ENCODE results near the gene PLCB3.
"Not testable (repeated sequence)": the region's sequence is repeated elsewhere in the genome, so short reads cannot be mapped to it uniquely, and the experiment has no call there.

PLCB3 gene

DNA sequence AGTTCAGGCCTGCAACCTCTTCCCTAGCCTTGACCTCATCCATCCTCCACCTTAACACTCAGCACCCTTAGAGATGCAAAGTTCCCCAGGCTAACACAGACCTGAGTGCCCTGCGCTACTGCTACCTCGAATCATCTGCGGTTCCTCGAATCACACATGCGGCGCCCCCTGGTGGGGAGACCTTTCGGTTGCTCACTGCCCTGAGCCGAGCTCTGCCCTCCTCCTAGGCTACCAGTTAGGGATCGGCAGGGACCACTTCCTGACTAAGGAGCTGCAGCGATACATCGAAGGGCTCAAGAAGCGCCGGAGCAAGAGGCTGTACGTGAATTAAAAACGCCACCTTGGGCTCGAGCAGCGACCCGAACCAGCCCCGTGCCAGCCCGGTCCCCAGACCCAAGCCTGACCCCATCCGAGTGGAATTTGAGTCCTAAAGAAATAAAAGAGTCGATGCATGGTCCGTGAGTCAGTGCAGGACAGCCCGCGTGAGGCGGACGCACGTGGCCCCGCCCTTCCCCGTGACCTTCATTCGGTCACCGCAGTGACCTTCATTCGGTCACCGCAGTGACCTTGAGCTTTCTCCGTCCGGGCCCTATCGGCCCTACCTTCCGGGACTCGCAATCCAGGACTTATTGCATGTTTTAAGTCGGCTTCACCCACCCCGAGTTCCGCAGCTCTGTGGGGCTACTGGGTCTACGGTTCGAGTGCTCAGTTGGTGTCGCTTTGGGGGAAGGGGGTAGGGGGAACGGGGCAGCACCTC is 53.2 kb downstream of the PLCB3 start:
- DNase-seq (ENCODE audit: low spot score) = peak; percentile 80

DNA sequence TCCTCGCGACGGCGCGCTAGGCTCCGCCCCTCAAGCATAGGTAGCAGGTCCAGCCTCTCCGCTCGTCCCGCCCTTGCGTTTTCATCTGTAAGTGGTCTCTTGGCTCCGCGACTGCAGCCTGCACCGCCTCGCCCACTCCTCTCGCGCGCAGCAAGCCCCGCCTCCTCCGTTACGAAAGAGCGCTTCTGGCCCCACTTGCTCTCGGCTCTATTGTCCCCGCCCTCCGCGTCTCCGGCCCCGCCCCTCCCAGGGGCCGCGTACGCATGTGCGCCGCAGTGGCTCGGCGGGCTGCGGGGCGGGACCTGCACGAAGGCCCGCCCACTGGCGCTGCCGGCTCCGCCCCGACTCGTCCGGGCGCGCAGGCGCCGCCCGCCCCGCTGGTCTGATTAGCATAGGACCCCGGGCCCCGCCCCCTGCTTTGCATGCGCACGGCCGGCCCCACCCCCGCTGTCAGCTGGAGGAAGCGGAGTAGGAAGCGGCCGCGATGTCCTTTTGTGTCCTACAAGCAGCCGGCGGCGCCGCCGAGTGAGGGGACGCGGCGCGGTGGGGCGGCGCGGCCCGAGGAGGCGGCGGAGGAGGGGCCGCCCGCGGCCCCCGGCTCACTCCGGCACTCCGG is 53.9 kb downstream of the PLCB3 start, which contains the start of gene ESRRA:
TSS of gene ESRRA (plus strand) at position 450 of the 616 bp plus-strand sequence. CDS start 1,656 bp downstream, outside the sequence.
- peak; percentile 85 for DNase-seq (ENCODE audit: low spot score)

DNA sequence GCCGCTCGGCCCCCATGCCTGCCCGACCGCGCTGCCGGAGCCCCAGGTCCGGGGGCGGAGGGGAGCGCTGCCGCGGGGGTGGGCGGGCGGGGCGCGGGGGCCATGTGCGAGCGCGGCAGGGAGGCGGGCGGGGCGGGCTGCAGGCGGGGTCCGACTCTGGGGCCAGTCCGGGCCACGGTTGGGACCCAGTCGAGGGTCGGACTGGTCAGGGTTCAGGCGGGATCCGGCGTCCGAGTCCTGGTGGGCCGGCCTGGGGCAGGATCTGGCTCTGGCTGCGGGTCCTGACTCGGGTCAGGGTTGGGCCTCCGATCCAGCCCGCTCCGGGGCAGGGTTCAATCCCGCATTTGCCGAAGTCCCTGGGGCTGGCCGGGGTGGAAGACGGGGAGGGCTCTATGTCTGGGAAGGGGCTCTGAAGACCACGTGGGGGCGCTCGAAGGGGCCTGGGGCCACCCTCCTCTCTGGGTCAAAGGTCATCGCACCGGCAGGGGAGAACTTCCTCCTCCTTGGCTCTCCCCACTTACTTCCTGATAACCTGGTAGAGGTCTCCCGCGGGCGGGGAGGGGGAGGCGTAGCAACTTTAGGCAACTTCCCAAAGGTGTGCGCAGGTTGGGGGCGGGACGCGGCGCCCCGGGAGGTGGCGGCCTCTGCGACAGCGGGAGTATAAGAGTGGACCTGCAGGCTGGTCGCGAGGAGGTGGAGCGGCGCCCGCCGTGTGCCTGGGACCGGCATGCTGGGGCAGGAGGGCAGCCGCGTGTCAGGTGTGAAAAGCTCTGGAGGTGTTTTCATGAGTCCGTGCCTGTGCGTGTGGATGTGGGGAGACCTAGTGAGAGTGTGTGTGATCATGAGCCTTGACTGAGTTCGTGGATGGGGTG is 54.6 kb downstream of the PLCB3 start:
- DNase-seq (ENCODE audit: low spot score) = peak; percentile 58

DNA sequence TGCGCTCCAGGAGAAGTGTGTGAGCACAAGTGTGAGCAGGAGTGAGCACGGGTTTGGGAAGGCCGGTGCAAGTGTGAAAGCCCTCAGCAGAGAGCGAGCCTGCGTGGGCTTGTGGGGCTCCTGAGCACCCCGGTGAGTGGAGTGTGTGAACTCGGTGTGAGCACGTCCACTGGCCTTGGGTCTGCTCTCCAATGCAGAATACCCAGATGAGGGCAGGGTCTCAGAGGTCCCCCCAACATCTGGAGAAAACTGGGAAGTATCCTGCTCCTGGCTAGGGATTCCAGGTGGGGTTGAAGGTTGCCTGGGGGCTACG is 55.2 kb downstream of the PLCB3 start:
- DNase-seq (ENCODE audit: low spot score) = no peak

DNA sequence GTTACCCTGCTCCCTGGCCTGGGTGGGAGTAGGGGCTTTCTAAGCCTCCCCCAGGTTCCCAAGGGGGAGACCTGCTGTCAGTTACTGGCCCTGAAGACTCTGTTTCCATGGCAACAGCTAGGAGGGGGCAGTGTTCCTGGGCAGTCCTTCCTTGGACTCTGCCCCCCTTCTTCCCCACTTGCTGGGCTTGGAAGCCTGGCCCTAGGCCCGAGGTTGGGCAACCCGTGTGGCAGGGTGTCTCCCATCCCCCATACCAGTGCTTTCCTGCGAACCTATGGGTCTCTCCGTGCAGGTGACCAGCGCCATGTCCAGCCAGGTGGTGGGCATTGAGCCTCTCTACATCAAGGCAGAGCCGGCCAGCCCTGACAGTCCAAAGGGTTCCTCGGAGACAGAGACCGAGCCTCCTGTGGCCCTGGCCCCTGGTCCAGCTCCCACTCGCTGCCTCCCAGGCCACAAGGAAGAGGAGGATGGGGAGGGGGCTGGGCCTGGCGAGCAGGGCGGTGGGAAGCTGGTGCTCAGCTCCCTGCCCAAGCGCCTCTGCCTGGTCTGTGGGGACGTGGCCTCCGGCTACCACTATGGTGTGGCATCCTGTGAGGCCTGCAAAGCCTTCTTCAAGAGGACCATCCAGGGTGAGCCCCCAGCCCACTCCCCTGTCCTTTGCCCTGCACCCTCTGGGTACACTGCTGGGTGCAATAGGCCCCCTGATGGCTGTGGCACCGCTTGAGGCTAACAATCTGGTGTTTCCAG is 55.7 kb downstream of the PLCB3 start:
- DNase-seq (ENCODE audit: low spot score) = no peak

DNA sequence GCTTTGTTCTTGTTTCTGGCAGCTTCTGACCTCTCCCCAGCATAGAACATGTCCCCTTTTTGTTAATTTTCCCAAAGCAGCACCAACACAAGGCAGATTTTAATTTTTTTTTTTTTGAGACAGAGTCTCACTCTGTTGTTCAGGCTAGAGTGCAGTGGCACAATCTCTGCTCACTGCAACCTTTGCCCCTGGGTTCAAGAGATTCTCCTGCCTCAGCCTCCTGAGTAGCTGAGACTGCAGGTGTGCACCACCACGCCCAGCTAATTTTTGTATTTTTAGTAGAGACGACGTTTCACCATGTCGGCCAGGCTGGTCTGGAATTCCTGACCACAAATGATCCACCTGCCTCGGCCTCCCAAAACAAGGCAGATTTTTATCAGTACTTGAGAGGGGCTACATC is 56.5 kb downstream of the PLCB3 start:
- DNase-seq (ENCODE audit: low spot score) = not testable (repeated sequence)

DNA sequence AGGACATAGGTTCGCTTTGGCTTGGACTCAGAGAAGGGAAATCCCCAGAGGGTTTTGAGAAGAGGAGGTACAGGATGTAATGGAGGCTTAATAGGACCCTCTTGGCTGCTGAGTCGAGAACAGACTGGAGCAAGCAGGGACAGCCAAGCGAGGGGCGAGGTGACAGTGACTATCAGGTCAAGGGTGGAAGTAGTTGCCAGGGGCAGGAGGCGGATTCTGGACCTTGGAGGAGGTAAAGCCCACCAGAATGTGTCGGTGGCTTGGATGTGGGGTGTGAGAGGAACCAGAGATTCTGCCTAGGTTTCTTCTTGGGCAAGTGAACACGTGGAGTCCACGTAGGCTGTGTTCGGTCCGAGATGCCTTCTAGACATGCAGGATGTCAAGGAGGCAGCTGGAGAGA is 61.6 kb downstream of the PLCB3 start:
- no peak for DNase-seq (ENCODE audit: low spot score)

DNA sequence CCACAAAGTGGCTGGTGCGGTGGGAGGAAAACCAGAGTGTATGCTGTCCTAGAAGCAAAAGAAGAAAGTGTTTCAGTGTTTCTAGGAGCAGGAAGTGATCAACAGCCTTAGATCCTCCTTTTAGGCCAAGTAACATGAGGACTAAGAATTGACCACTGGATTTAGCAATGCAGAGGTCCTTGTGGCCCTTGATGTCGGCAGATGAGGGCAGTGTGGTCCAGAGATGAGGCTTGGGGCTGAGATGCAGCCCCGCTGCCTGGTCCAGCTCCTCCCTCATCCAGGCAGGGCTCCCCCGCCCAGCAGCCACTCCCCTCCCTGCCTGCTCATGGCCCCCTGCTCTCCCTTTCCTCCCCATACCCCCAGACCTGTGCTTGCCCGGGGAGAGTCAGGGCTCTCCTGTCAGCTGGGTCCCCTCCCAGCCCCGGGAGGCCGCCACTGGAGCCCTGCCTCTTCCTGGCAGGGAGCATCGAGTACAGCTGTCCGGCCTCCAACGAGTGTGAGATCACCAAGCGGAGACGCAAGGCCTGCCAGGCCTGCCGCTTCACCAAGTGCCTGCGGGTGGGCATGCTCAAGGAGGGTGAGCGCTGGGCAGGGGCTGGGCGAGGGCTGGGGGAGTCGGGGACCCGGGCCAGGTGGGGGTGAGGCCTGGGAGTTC is 62.3 kb downstream of the PLCB3 start:
- DNase-seq (ENCODE audit: low spot score) = no peak

DNA sequence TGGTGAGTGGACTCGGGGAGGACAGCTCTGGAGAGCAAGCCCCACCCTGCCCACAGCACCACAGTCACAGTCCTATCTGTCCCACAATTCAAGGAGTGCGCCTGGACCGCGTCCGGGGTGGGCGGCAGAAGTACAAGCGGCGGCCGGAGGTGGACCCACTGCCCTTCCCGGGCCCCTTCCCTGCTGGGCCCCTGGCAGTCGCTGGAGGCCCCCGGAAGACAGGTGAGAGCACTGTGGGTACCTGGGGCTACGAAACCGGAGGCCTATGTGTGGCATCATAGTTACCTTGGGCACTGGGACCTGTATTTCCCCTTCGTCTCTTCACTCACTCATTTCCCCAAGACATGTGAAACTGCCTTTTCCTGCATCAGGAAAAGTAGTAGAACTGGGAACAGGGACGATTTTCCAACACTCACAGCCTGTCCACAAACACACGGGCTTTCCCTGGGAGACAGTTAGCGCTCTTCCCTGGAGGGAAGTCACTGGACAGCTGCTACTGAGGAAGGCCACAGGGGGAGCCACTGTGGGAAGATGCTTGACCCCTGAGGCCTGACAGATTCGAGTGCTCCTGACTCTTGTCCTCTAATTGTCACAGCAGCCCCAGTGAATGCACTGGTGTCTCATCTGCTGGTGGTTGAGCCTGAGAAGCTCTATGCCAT is 62.9 kb downstream of the PLCB3 start:
- no peak for DNase-seq (ENCODE audit: low spot score)

DNA sequence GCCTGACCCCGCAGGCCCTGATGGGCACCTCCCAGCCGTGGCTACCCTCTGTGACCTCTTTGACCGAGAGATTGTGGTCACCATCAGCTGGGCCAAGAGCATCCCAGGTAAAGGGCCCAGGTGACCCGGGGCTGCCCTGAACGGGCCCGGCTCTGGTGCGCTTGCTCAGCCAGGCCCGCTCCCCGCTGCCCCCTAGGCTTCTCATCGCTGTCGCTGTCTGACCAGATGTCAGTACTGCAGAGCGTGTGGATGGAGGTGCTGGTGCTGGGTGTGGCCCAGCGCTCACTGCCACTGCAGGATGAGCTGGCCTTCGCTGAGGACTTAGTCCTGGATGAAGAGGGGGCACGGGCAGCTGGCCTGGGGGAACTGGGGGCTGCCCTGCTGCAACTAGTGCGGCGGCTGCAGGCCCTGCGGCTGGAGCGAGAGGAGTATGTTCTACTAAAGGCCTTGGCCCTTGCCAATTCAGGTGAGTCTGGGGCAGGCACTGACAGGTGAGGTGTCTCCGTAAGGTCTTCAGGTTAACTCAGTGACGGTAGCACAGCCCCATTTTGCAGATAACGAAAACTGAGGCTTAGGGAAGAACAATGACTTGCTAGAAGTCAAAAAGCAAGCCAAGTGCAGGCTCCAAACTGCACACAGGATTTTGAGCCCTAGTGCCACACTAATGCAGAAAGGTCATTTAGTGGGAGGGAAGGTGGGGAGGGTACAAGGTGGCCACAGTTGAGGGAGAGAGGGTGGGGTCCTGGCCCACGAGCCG is 63.7 kb downstream of the PLCB3 start:
- no peak for DNase-seq (ENCODE audit: low spot score)

DNA sequence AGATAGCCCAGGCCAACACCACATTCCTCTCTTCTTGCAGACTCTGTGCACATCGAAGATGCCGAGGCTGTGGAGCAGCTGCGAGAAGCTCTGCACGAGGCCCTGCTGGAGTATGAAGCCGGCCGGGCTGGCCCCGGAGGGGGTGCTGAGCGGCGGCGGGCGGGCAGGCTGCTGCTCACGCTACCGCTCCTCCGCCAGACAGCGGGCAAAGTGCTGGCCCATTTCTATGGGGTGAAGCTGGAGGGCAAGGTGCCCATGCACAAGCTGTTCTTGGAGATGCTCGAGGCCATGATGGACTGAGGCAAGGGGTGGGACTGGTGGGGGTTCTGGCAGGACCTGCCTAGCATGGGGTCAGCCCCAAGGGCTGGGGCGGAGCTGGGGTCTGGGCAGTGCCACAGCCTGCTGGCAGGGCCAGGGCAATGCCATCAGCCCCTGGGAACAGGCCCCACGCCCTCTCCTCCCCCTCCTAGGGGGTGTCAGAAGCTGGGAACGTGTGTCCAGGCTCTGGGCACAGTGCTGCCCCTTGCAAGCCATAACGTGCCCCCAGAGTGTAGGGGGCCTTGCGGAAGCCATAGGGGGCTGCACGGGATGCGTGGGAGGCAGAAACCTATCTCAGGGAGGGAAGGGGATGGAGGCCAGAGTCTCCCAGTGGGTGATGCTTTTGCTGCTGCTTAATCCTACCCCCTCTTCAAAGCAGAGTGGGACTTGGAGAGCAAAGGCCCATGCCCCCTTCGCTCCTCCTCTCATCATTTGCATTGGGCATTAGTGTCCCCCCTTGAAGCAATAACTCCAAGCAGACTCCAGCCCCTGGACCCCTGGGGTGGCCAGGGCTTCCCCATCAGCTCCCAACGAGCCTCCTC is 64.6 kb downstream of the PLCB3 start:
- DNase-seq (ENCODE audit: low spot score) = not testable (repeated sequence)

DNA sequence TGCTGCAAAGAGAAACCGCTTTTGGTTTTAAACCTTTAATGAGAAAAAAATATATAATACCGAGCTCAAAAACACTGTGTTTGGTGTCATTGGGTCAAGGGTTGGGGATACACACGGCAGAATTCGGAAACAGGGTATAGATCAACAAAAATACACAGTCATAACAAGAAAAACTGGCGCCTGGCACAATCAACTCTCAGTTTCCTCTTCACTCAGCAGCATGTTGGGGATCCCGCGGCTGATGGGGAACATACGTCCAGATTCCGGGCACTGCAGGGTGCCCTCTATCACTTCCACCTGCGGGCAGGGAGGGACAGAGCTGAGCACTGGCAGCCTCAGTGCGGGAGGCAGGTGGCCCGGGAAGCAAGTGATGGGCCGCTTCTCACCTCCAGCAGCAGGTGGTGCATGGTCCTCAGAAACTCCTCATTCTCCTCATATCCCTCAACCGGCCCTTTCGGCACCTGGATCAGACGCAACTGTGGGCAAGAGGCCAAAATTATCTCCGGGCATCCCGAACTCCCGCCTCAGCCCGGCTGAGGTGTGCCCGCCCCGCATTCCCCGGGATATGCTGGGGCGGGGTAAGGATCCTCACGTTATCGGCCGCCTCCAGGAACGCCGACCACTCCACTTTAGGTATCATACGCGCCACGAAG is 65.5 kb downstream of the PLCB3 start:
- no peak for DNase-seq (ENCODE audit: low spot score)

DNA sequence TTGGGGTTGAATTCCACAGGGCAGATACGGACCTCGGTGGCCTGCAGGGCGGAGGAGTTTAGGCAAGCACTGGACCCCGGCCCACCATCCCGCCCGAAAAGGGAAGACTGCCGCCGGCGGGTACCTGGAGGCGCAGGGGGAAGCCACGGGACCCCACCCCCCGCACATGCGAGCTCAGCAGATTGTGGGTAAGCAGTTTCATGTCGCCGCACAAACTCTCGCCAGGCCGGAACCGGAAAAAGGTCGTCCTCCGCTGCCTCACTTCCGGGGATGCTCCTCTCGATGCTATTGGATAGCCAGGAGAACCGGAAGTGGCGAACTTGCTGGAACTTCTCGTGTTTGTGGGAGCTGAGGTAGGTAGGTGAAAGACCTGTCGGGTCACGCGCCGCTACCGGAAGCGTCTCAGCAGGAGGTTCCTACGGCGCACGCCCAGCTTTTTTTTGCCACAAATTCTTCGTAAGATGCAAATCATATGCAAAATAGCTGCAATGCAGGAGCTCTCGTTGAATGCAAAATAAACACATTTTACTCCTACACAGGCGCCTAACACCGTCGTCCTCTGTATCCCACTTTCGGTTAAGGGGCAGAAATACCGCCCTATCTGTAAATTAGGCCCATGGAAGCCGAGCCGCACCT is 66.1 kb downstream of the PLCB3 start, which contains the start of gene TRMT112:
TSS of gene TRMT112 (minus strand) at position 235 of the 636 bp plus-strand sequence. CDS start at position 202, 33 bp downstream.
- DNase-seq (ENCODE audit: low spot score) = peak; percentile 87

DNA sequence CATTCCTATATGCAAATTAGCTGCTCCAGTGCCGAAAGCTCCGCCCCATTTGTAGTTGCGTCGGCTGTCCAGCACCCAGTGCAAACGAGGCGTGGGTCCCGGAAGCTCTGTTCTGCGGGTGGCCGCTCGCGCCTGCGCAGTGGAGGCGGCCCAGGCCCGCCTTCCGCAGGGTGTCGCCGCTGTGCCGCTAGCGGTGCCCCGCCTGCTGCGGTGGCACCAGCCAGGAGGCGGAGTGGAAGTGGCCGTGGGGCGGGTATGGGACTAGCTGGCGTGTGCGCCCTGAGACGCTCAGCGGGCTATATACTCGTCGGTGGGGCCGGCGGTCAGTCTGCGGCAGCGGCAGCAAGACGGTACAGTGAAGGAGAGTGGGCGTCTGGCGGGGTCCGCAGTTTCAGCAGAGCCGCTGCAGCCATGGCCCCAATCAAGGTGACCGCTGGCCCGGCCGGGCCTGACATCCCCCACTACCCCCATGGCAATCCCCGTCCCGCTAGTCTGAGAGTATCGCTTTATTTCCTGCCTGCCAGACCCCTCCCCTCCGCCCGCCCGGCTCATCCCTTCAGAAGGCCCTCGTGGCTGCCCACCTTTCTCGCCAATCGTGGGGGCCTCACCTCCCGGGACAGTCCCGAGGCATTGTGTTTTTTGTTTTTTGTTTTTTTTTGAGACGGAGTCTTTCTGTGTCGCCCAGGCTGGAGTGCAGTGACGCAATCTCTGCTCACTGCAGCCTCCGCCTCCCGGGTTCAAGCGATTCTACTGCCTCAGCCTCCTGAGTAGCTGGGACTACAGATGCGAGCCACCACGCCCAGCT is 66.8 kb downstream of the PLCB3 start, which contains the start of gene PRDX5:
TSS of gene PRDX5 (plus strand) at position 161 of the 805 bp plus-strand sequence. CDS start at position 256, 95 bp downstream.
- peak; percentile 86 for DNase-seq (ENCODE audit: low spot score)
